D721Med (cell line): ENCODE results near the gene BCKDHA.
"Not testable (repeated sequence)": the region's sequence is repeated elsewhere in the genome, so short reads cannot be mapped to it uniquely, and the experiment has no call there.

Experiments
- DNase-seq: peaks from one replicate; pipeline ENCODE4 v3.0.0; 2011; ENCODE audit warnings: low spot score; ENCODE audit not compliant: insufficient read length
- FAIRE-seq: peaks from 2 replicates; lab custom pipeline; 2011; peaks lifted over from hg19 to GRCh38; lab: Jason Lieb, UNC
- TF ChIP-seq, protein P1 (sequence below): IDR thresholded peaks from 2 replicates; pipeline ENCODE4 v1.5.1; 2012; ENCODE audit warnings: mild to moderate bottlenecking, control low read depth; ENCODE audit not compliant: insufficient read depth; ENCODE audit errors: missing control alignments

The BCKDHA gene

DNA sequence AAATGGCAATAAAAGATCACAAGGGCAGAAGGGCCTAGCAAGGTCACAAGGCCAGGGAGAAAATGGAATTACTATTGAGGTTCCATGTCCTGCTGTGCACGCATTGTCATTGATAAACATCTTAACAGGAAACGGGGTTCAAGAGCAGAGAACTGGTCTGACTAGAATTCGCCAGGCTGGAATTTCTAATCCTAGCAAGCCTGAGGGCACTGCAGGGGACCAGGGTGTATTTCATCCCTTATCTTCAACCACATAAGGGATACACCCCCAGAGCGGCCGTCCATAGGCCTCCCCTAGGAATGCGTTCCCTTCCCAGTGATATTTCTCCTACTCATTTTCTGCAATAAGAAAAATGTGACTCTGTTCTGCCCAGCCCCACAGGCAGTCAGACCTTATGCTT is 64.9 kb downstream of the BCKDHA start:
- TF ChIP-seq, protein P1, sequence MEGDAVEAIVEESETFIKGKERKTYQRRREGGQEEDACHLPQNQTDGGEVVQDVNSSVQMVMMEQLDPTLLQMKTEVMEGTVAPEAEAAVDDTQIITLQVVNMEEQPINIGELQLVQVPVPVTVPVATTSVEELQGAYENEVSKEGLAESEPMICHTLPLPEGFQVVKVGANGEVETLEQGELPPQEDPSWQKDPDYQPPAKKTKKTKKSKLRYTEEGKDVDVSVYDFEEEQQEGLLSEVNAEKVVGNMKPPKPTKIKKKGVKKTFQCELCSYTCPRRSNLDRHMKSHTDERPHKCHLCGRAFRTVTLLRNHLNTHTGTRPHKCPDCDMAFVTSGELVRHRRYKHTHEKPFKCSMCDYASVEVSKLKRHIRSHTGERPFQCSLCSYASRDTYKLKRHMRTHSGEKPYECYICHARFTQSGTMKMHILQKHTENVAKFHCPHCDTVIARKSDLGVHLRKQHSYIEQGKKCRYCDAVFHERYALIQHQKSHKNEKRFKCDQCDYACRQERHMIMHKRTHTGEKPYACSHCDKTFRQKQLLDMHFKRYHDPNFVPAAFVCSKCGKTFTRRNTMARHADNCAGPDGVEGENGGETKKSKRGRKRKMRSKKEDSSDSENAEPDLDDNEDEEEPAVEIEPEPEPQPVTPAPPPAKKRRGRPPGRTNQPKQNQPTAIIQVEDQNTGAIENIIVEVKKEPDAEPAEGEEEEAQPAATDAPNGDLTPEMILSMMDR, result no peak
- DNase-seq (no peak), FAIRE-seq (no peak)

DNA sequence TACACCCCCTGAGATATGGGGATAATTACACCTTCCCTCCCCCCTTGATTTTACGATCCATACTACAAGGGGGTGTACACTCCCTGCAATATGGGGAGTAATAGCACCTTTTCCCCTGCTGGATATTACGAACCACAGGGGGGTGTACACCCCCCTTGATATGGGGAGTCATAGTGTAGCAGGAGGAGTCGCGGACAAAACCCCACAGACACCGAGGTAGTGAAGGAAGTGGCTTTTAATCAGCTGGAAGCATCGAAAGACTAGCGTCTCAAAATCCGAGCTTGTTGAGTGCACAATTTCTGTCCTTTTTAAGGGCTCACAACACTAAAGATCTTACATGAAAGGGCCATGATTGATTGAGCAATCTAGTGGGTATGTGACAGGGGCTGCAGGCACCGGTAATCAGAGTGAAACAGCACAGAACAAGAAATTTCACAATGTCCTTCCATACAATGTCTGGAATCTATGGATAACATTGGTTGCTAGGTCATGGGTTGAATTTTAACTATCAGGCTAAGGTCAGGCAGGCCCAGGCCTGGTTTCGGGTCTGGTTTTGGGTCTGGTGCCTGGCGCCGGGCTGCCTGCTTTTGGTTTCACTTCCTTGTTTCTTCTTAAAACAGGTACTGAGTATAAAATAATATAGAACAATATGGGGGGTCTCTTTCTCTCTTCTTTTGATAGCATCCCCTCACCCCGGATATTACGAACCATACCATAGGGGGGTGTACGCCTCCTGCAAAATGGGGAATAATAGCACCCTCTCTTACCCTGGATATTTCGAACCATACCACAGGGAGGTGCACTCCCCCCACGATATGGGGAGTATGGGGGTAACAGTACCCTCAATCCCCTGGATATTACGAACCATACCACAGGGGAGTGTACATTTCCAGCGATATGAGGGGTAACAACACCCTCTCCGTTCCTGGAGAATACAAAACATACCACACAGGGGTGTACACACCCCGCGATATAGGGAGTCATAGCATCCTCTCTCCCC is 65.9 kb downstream of the BCKDHA start:
- not testable (repeated sequence) for FAIRE-seq, DNase-seq
